CD4-positive, alpha-beta T cell treated with Interleukin-1 beta for 1 hour (primary cell): Measurements from ENCODE around the gene ELF1.
"Not testable (repeated sequence)": the region's sequence is repeated elsewhere in the genome, so short reads cannot be mapped to it uniquely, and the experiment has no call there.

ENCODE experiments used
- DNase-seq, 2 donors: peaks; one replicate each; pipeline ENCODE4 v3.0.0-alpha.2; 2020 to 2022

The ELF1 gene

DNA sequence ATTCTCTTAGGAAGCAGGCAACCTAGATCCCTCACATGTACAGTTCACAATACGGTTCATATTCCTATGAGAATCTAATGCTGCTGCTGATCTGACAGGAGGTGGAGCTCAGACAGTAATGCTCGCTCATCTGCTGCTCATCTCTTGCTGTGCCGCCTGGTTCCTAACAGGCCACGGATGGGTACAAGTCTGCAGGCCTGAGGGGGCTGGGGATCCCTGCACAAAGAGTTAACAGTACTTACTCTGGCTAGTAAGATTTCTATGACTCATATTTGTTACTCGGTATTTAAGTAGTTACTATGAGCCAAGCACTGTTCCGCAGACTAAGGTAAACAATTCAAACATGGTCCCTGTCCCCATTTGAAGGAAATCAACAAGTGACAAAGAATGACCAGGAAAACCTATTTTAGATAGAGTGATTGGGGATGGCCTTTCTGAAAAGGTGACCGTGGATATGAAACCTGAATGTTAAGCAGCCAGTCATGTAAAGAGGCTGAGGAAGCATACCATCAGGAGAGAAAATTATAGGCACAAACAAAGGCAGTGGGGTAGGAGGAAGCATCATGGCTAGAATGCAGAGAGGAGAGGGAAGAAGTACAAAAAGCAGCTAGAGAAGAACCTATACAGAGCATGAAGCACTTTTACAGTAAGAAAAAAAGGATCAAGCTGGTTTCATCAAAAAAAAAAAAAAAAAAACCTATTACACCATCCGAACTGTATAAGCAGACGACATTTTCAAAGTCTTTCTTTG lies 21.6 kb upstream of the ELF1 start:
- no peak for DNase-seq

DNA sequence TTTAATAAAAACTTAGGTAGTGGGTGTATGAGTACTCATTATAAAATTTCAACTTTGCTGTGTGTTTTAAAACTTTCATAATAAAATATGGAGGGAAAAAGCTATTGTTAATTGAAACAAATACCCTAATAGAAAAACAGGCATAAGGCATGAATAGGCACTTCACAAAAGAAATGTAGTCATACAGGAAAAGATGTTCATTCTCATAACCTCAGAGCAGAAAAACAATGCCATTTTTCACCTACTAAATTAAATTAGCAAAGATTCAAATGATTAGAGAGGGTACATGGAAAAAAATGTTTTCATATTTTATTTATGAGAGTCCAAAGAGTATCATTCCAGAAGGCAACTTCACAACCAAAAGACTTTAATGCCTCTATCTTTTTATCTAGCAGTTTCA lies 20.6 kb upstream of the ELF1 start:
- no peak for DNase-seq

DNA sequence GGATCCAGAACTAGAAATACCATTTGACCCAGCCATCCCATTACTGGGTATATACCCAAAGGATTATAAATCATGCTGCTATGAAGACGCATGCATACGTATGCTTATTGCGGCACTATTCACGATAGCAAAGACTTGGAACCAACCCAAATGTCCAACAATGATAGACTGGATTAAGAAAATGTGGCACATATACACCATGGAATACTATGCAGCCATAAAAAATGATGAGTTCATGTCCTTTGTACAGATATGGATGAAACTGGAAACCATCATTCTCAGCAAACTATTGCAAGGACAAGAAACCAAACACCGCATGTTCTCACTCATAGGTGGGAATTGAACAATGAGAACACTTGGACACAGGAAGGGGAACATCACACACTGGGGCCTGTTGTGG lies 17.4 kb upstream of the ELF1 start:
- DNase-seq, result not testable (repeated sequence)

DNA sequence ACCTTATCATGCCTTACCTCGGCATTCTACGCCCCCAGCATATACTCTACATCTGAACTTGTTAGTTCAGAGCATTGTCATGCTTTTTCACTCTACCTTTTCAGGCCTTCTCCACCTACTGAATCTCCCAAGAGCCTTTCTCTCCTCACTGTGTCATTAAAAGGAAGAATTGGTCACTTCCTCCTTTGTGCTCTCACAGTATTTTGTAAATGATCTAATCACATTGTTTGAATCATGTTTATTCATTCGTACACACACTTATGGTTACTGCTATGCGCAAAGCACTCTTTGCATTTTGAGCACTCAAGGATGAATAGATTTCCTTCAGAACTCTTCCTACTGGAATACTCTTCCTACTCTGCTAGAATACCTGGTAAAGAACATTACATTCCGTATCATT lies 15.8 kb upstream of the ELF1 start:
- DNase-seq, result no peak

DNA sequence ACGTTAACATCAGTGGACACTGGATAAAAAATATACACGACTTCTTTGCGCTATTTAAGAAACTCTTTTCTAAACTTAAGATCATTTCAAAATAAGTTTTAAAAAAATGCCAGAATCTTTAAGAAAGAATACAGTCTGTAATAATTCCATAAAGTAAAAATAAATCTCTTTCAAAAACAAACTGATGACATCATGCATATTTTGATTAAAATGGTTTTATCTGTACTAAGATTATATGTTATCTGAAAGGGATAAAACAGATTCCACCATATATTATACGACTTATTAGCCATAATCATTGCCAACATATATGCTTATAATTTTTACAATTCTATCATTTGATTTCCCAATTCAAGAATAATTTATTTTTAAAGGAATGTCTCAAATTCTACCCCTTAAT lies 15.3 kb upstream of the ELF1 start:
- no peak for DNase-seq

DNA sequence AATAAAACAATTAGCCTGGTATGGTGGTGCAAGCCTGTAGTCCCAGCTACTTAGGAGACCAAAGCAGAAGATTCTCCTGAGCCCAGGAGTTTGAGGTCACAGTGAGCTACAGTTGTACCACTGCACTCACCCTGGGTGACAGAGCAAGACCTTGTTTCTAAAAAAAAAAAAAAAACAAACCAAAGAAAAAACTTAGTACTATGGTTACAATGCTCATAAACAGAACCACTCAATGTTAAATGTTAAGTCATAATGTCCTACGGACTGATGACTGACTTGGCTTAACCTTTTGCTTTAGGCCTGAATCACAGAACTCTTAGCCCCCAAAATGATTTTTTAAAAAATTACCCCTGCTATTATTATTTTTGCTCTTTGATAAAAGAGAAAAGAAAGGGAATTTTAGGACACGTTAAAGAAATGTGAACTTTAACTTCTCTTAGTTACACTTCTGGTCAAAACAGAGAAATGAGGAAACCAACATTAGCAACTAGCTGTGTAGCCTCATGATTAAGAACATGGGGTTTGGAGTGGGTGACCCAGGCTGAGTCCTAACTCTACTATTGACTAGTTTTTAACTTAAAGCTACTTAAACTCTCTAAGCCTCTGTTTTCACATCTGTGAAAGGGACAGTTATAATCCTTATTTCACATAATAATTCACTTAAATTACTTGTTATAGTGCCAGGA lies 13.7 kb upstream of the ELF1 start:
- DNase-seq, result no peak

DNA sequence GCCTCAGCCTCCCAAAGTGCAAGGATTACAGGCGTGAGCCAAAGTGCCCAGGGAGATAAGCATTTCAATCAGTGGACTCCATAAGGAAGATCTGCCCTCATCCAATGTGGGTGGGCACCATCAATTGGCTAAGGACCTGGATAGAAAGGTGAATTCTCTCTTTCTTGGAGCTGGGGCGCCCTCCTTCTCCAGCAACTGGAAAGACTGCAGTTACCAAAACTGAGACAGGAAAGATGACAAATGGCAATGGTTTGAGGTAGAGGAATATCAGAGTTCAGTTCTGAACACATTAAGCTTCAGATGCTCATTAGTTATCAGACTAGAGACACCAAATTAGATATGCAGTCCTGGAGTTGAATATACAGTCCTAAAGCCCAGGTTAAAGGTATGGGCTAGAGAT lies 10.5 kb upstream of the ELF1 start:
- peak in 1 of 2 donors; percentile 24 for DNase-seq

DNA sequence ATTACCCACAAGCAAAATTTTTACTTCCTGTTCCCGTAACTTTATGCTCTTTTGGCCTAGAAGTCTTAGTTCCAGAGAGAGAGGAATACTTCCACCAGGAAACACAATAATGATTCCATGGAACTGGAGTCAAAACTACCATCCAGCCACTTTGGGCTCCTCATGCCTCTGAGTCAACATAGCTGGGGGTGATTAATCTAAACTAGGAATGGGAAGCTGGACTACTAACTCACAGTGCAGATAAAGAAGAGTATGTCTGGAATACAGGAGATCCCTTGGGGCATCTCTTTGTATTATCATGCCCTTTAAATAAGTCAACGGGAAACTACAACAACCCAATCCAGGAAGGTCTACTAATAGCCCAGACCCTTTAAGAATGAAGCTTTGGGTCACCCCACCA lies 8.9 kb upstream of the ELF1 start:
- no peak for DNase-seq

DNA sequence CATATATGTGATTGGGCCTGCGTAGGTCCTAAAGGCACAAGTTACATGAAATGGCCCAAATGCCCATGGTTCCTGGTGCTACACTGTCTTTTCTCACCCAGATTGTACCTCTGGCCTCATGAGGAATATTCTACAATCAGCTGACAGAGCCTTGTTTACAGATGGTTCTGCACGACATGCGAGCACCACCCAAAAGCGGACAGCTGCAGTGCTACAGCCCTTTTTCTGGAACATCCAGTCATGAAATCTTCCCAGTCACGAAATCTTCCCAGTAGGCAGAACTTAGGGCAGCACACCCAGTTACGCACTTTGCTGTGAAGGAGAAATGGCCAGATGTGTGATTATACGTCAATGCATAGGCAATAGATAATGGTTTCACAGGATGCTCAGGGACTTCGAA lies 7.7 kb upstream of the ELF1 start:
- no peak for DNase-seq

DNA sequence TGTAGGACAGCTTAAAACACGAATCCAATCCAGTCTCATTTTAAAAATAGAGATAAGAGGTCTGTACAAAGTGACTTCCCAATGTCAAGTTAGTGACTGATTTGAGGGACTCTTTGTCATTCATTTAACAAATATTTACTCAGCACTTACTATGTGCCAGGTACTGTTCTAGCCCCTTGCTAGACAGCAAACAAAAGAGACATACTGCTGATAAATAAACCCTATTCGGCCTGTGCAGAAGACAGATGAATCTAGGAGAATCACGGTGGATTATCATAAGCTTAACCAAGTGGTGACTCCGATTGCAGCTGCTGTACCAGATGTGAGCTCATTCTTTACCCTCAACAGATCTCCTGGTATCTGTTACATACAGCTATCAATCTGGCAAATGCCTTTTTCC lies 6.4 kb upstream of the ELF1 start:
- DNase-seq, result no peak

DNA sequence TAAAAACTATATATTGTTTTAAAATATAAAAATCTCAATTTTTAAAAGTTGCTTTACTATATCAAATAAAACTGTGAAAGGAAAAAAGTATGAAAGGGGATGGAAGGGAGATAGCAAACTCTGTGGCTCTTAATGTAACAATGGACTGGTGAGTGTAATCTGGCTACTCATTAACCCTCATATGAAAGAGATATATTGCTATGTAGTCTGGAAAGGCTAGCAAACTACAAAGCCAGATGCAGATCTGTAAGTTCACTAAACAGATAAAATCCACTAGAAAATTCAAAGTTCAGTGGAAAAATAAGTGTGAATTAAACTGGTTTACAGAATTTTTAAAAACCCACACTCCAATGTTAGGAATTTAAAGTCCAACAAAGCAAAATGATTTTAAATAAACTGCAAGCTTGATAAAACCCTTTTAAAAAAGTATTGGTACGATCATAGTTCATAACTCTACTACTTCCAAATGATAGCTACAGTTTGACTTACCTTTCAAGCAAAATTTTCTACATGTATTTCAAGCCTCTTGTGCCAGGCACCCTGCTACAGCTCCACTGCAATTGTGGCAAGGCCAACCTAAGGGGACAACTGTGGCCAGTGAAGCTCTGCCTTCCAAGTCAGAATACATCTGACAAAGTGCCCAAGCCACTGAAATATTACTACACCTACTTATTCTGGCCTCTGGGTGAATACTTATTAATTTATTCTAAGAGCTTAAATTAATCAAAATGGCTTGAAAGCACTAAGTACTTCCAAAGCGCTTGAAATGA lies 647 bp upstream of the ELF1 start:
- no peak for DNase-seq

DNA sequence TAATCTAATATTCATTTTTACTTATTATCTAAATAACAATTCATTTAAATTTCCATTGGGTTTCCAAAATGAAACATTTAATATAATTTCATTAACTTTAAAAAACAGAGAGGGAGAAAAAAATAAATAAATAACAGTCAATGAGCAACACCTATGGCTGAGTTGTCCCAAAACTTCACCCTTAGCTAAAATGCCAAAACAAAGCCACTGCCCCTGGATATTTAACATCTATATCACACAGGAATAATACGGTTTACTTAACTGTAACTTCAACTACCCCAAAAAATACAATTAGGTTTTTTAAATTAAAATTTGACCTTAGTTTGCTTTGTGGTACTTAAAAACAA lies 541 bp downstream of the ELF1 start:
- no peak for DNase-seq

DNA sequence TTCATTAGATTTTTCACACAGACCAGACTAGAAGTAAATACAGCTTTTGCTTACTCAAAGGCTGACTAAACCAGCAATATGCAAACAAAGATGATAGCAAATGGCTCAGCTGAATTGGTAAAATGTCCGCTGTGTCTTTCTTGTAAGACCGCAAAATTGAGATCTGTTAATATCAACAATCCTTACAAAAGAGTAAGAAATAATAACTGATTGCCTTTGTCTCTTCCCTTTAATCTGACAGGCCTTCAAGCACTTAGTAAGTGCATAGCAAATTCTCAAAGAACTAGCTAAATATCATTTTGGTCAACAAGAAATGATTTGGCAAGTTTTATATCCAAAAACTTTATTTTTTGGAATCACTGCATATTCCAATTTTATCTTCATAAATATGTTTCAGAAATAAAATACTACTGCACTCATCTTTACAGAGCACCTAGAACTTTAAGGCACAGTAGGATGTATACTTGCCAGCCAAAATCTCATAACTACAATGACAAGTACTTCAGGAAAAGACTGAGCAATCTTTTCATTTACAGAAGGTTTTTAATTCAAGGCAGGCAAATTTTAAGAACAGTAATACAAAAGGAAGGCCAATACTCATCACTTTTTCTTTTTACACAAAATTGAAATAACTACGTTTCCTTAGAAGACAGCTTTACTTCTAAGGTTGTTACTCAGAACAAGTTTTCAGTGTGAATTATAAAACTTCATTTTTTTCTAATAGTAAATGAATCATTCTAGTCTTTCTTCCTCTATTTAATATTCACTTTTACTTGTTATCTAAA lies 1.1 kb downstream of the ELF1 start:
- DNase-seq, result peak in 1 of 2 donors; percentile 46

DNA sequence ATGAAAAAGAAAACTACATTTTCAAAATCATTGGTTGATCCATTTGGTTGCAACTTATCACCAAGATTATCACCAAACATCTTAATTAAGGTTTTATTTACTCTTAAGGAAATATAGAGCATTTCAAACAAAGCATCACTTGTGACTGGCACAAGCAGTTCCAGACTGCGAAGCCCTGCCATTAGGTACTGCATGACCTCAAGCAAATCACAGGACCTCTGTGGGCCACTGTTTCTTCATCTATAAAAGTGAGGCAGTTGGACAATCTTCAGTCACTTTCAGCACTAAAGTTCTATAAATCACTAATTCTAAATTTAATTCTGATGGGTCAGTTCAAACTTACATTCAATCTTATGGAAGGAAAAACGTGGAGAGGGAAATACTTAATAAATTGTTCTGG lies 2.0 kb downstream of the ELF1 start:
- DNase-seq, result peak; percentile 58 to 59

DNA sequence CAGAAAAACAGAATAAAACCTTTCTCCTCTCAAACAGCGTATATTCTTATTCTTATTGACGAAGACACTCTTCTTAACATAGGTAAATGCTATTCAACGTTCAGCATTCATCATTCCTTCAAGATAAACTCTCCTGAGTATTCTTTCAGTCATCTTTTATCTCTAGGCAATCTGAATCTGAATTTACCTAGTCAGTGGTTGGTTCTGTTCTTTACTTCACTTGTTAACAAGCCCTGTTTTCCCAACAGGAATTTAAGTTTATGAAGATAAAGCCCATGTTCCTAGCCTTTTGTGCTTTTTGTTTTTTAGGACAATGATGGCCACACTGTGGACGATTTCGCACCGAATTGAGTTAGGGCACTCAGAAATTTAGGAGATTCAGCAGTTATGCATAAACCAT lies 3.2 kb downstream of the ELF1 start:
- DNase-seq, result no peak

DNA sequence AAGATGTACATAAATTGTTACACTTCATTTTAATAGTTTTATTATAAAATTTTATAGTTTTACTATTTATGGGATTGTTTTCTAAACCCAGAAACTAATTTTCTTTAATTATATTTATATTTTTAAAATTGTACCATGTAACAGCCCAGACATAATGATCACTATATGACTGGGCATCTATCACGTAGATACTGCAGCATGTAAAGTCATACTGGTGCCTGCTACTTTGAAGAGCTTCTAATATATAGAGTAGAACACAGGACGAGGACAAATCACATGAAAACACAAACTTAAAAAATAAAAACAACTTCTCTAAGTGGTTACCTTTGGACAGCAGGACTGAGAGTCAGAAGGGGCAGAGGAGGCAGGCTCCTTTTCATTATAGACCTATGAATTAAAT lies 5.3 kb downstream of the ELF1 start:
- no peak for DNase-seq

DNA sequence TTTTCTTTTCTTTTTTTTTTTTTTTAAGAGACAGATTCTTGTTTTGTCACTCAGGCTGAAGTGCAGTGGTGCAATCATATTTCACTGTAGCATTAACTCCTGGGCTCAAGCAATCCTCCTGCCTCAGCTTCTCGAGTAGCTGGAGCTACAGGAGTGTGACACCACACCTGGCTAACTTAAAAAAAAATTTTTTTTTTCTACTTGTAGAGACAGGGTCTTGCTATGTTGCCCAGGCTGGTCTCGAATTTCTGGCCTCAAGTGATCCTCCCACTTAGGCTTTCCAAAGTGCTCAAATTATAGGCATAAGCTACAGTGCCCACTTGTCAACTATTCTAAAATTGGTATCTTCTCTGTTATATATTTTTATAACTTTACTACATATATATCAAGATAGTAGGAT lies 6.6 kb downstream of the ELF1 start:
- DNase-seq, result no peak

DNA sequence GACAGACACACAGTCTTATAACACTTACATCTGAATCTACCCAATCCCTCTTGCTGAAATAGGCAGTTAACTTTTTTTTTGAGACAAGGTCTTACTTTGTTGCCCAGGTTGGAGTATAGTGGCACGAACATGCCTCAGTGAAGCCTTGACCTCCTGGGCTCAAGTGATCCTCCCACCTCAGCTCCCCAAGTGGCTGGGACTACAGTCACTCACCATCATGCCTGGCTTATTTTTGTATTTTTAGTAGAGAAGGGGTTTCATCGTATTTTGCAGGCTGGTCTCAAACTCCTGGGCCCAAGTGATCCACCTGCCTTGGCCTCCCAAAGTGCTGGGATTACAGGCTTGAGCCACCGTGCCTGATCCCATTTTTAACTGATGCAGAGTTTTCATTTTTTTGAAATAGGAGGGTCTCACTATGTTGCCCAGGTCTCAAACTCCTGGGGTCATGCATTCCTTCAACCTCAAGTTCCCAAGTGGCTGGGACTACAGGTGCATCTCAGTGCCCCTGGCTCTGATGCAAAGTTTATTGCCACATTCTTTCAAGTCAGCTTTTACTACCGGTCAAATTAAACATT lies 7.6 kb downstream of the ELF1 start:
- no peak for DNase-seq

DNA sequence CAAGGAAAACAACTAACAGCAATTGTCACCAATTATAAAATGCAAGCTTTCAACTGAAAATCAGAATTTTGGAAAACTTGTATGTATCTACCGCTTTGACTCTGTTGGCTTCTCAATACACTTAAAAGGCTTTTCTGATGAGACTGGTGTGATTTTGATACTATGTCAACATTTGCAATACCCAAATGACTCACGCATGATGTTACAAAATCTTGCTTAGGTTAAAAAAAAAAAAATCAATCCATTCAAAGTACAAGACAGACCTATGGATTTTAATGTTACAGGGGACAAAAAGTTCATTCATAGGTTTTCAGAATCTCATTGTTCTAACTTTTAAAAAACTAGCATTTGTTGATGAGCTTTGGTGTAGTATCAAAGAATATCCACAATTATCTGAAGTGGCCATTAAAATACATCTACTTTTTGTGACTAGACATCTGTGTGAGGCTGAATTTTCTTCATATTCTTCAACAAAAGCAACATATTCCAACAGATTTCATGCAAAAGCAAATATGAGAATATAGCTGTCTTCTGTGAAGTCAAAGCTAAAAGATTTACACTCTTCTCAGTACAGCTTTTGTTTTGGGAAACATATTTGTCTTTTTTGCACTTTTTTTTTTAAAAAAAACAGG lies 10.7 kb downstream of the ELF1 start:
- no peak for DNase-seq

DNA sequence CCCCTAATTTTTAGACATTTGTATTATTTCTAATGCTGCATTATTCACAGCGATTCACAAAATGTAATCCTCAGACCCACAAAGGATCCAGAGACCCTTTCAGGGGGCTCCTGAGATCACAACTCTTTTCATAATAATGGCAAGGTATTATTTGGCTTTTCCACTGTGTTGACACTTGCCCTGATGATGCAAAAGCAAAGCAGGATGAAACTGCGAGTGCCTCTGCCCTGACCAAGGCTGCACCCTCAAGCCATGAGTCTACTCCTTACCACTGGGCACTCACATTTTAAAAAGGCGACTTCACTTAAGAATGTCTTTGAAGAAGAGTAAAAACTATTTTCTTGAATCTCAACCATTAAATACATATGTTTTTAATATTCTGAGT lies 11.4 kb downstream of the ELF1 start:
- DNase-seq, result no peak

DNA sequence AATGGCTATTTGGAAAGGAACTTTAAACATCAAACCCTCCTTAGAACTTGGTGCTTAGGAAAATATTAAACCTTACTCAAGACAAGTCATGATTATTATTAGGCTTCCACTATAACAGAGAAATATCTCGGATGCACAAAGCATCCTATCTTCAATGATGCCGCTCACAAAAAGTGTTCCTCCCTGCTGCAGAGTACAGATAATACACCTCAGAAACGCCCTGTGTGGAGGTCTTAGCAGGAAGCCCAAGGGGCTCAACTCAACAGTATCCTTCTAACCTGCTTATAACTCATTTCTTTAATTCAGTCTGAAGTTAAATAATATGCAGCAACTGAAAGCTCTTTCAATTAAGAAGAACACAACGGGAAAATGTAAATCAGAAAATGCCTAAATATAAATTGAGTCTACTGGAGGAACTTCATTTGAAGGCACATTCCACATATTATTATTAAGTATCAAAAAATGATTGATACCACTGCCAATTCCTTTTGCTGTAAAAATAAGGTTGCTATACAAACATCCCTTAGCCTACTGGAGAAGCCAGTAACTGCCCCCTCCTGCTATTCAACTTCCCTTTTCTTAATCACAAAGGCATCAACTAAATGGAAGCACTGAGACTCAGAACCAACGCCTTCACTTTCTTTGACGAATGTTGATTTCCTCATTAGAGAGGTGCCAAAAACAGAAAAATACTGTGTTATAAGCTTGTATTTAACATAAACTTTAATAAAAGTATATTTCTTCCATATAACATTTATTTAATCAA lies 12.0 kb downstream of the ELF1 start:
- no peak for DNase-seq

DNA sequence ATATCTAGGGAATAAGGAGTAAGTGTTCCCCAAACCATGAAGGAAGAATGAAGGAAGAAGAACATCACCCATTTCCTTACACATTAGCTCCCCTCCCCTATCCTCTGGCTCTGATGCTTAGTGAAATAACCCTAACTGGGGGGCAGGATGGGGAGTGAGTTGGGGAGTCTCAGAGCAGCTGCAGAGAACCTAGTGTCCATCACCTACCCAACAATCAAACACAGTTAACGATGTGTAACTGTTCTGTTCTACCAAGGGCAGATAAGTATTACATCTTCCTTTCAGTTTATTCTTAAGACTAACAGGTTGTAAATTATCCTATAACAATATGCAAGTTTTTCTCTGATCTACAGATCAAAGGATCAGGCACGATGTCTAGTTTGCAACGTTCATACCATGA lies 12.8 kb downstream of the ELF1 start:
- DNase-seq, result no peak
